RWPE1 (cell line): ENCODE measurements around the gene PKMYT1.

Source experiments
- CTCF ChIA-PET: fragments of 350-600 bp; sonication (Branson Sonifier 250); formaldehyde crosslinking; extraction: SDS; loops from one replicate; lab custom pipeline; 2021; lab: Yijun Ruan, JAX
- POLR2A ChIA-PET: fragments of 400-600 bp; formaldehyde crosslinking; extraction: SDS; loops from one replicate; lab custom pipeline; 2020; ENCODE audit warnings: antibody characterized with exemption; ENCODE audit not compliant: low non-redundant PET; lab: Yijun Ruan, JAX
- DNase-seq: peaks from one replicate; pipeline ENCODE4 v3.0.0; 2012; ENCODE audit warnings: low spot score
- H3K27ac ChIP-seq: fragments of 450-650 bp; 2 replicates; pipeline ENCODE4 v1.5.1; 2017
- TF ChIP-seq, protein P1 (sequence below): fragments of 450-650 bp; conservative IDR thresholded peaks from 2 replicates; pipeline ENCODE4 v1.5.1; 2017; ENCODE audit warnings: low read depth, mild to moderate bottlenecking

The PKMYT1 gene

DNA sequence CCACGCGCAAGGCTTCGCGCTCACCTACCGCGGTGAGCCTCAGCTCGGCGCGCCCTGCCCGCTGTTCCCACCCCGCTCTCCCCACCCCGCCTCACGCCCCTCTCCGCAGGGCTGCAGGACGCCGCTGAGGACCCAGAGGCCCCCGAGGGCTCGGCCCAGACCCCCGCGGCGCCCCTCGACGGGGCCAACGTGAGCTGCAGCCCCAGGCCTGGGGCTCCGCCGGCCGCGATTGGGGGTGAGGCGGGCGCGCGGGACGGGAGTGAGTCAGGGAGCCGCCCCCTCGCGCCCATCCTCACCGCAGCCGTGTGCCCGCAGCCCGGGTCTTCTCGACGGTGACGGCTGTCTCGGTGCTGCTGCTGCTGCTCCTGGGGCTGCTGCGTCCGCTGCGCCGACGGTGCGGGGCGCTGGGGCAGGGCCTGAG lies 13.0 kb downstream of the PKMYT1 start:
- POLR2A ChIA-PET = no interaction called here
- CTCF ChIA-PET = no interaction called here
- H3K27ac ChIP-seq = no peak overlapping the region
- DNase-seq = no peak
- TF ChIP-seq, protein P1, sequence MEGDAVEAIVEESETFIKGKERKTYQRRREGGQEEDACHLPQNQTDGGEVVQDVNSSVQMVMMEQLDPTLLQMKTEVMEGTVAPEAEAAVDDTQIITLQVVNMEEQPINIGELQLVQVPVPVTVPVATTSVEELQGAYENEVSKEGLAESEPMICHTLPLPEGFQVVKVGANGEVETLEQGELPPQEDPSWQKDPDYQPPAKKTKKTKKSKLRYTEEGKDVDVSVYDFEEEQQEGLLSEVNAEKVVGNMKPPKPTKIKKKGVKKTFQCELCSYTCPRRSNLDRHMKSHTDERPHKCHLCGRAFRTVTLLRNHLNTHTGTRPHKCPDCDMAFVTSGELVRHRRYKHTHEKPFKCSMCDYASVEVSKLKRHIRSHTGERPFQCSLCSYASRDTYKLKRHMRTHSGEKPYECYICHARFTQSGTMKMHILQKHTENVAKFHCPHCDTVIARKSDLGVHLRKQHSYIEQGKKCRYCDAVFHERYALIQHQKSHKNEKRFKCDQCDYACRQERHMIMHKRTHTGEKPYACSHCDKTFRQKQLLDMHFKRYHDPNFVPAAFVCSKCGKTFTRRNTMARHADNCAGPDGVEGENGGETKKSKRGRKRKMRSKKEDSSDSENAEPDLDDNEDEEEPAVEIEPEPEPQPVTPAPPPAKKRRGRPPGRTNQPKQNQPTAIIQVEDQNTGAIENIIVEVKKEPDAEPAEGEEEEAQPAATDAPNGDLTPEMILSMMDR = no peak

DNA sequence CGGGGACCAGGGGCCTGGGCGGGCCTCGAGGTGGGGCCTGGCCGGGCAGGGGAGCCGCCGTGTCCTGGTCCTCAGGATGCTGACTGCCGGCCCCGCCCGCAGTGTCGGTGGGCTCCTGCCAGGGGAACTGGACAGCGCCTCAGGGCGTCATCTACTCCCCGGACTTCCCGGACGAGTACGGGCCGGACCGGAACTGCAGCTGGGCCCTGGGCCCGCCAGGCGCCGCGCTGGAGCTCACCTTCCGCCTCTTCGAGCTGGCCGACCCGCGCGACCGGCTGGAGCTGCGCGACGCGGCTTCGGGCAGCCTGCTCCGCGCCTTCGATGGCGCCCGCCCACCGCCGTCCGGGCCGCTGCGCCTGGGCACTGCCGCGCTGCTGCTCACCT lies 13.4 kb downstream of the PKMYT1 start:
- no peak overlapping the region for H3K27ac ChIP-seq
- TF ChIP-seq, protein P1 = no peak
- ChIA-PET CTCF (no interaction called here), POLR2A (no interaction called here)
- no peak for DNase-seq

DNA sequence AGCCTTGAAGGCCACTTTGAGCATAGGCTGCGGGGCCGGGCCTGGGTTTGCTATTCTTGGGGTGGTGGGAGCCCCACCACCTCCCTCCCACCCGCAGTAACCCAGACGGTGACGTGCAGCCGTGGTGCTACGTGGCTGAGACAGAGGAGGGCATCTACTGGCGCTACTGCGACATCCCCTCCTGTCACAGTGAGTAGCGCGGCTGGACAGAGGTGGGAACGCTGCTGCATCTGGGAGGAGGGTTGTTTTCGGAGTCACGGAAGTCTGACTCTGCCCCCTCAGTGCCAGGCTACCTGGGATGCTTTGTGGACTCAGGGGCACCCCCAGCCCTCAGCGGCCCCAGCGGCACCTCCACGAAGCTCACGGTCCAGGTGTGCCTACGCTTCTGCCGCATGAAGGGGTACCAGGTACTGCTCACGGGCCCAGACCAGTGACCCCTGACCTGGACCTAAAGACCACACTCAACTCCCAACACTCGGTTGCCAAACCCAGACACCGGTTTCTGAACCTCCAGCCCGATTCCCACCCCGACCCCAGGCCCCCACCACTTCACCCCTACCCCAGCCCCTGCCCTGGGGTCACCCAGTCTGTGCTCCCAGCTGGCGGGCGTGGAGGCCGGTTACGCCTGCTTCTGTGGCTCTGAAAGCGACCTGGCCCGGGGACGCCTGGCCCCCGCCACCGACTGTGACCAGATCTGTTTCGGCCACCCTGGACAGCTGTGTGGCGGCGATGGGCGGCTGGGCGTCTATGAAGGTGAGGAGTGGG lies 14.0 kb downstream of the PKMYT1 start:
- TF ChIP-seq, protein P1 = no peak
- POLR2A ChIA-PET = no interaction called here
- peak overlapping the region; percentile 66; the same call in 1 of the 2 replicates for H3K27ac ChIP-seq
- CTCF ChIA-PET = interaction anchor here (1.5 kb wide), 1 partner anchor 39 kb away, joined by 3 read pairs; no protein-coding TSS in a partner anchor
- DNase-seq = no peak

GRCh38 chr16:2964475-2965336 lies 15.5 kb downstream of the PKMYT1 start:
- ChIA-PET CTCF (interaction anchor here (0.6 to 1.5 kb wide), 2 partner anchors 37 to 40 kb away, joined by 3 to 5 read pairs; no protein-coding TSS in a partner anchor), POLR2A (interaction anchor here (1.1 to 1.3 kb wide), 2 partner anchors 56 to 59 kb away, joined by 3 to 7 read pairs; no protein-coding TSS in a partner anchor)
- peak overlapping the region; percentile 66 for H3K27ac ChIP-seq
- TF ChIP-seq, protein P1 = no peak
- peak; percentile 93 for DNase-seq

- ChIA-PET CTCF (interaction anchor here (0.6 to 0.7 kb wide), 2 partner anchors 22 to 39 kb away, joined by 5 to 6 read pairs; no protein-coding TSS in a partner anchor), POLR2A (interaction anchor here (1.3 kb wide), 1 partner anchor 58 kb away, joined by 3 read pairs; no protein-coding TSS in a partner anchor)
- TF ChIP-seq, protein P1 = no peak
- DNase-seq = peak; percentile 91
- peak within 1 kb of the TSS; percentile 66 for H3K27ac ChIP-seq
Observed at GRCh38 chr16:2963723-2964474, 16.3 kb downstream of the PKMYT1 start, which contains the start of gene KREMEN2. TSS of gene KREMEN2 (plus strand) at chr16:2964275. CDS start at chr16:2964521, 246 bp downstream.
